PC-3 (cell line): ENCODE measurements around the gene ARAP3.

Source experiments
- CTCF ChIP-seq: fragments of 300-600 bp; sonication (generic); conservative IDR thresholded peaks from 2 replicates; pipeline ENCODE4 v1.5.1; 2017; ENCODE audit warnings: antibody characterized with exemption, low read depth, mild to moderate bottlenecking, low read length
- EZH2 ChIP-seq: fragments of 300-600 bp; sonication (generic); IDR thresholded peaks from one replicate; pipeline ENCODE4 v1.6.1; 2017; ENCODE audit warnings: antibody characterized with exemption, mild to moderate bottlenecking, low read length; ENCODE audit not compliant: unreplicated experiment
- EZH2phosphoT487 ChIP-seq: fragments of 300-600 bp; sonication (generic); IDR thresholded peaks from 2 replicates; pipeline ENCODE4 v1.6.1; 2018; ENCODE audit warnings: mild to moderate bottlenecking, antibody characterized with exemption, low read length, borderline replicate concordance

- no peak for TF ChIP-seq CTCF
- no peak for TF ChIP-seq EZH2
- TF ChIP-seq EZH2phosphoT487, result no peak
Observed at GRCh38 chr5:141617128-141617527, 64.9 kb downstream of the ARAP3 start.
